Stimulated activated CD8-positive, alpha-beta memory T cell treated with anti-CD3 and anti-CD28 coated beads, Interleukin-2, amount 100 ng/mL, for 48 hours (primary cell): ENCODE results near the gene ZNF891.

ENCODE experiments used
- DNase-seq, 2 donors: peaks; one replicate each; pipeline ENCODE4 v3.0.0-alpha.2; 2020; ENCODE audit warnings: low read depth in 2 of 2

Gene ZNF891

GRCh38 chr12:133130038-133130807 is at the start of gene ZNF891, which contains the start of gene ZNF10:
ZNF891 (minus strand) TSS chr12:133130274; CDS start chr12:133121918, 8,356 bp downstream.
ZNF10 (plus strand) TSS chr12:133130627; CDS start chr12:133144493, 13,866 bp downstream.
- peak; percentile 92 to 95 for DNase-seq

GRCh38 chr12:133174901-133175300 is 44.8 kb upstream of the ZNF891 start:
- DNase-seq = no peak

- DNase-seq = no peak
Measured at GRCh38 chr12:133172491-133172890, 42.4 kb upstream of the ZNF891 start.

GRCh38 chr12:133165776-133166175 is 35.7 kb upstream of the ZNF891 start:
- DNase-seq = no peak

- no peak for DNase-seq
Measured at GRCh38 chr12:133156125-133156690, 26.1 kb upstream of the ZNF891 start.

GRCh38 chr12:133145981-133146380 is 15.9 kb upstream of the ZNF891 start:
- DNase-seq = no peak

GRCh38 chr12:133135747-133136146 is 5.7 kb upstream of the ZNF891 start:
- DNase-seq = no peak

- DNase-seq = peak in 1 of 2 donors; percentile 20
Measured at GRCh38 chr12:133130808-133131128, 694 bp upstream of the ZNF891 start.

- DNase-seq = no peak
Measured at GRCh38 chr12:133129368-133130037, 571 bp downstream of the ZNF891 start.

GRCh38 chr12:133124674-133125073 is 5.4 kb downstream of the ZNF891 start:
- DNase-seq = no peak

GRCh38 chr12:133120385-133121191 is 9.5 kb downstream of the ZNF891 start:
- no peak for DNase-seq

GRCh38 chr12:133108150-133108549 is 21.9 kb downstream of the ZNF891 start:
- no peak for DNase-seq

- no peak for DNase-seq
Measured at GRCh38 chr12:133107121-133107520, 23.0 kb downstream of the ZNF891 start.

GRCh38 chr12:133106253-133106652 is 23.8 kb downstream of the ZNF891 start:
- no peak for DNase-seq

GRCh38 chr12:133105620-133106019 is 24.5 kb downstream of the ZNF891 start:
- no peak for DNase-seq

- DNase-seq = no peak
Measured at GRCh38 chr12:133083345-133083744, 46.7 kb downstream of the ZNF891 start.

GRCh38 chr12:133081159-133081780 is 48.8 kb downstream of the ZNF891 start:
- no peak for DNase-seq

- DNase-seq = peak; percentile 88 to 90
Measured at GRCh38 chr12:133080368-133081158, 49.5 kb downstream of the ZNF891 start, which contains the start of gene ZNF140. ZNF140 (plus strand) TSS chr12:133080923; CDS start chr12:133081321, 398 bp downstream.

- DNase-seq = peak; percentile 80 to 93
Measured at GRCh38 chr12:133080026-133080367, 50.1 kb downstream of the ZNF891 start.

GRCh38 chr12:133073836-133074235 is 56.2 kb downstream of the ZNF891 start:
- DNase-seq = no peak

- no peak for DNase-seq
Measured at GRCh38 chr12:133063556-133063955, 66.5 kb downstream of the ZNF891 start.
